ENCODE results near the gene CDH5.
"Not testable (repeated sequence)": the region's sequence is repeated elsewhere in the genome, so short reads cannot be mapped to it uniquely, and the experiment has no call there.

CDH5 gene

GRCh38 chr16:66366433-66367299 is at the start of gene CDH5:
TSS of gene CDH5 (plus strand) at chr16:66366691. CDS start at chr16:66379338, 12,647 bp downstream.
- TF ChIP-seq FOXP2 (optimal IDR thresholded peaks at IDR 0.05; ENCODE audit: control extremely low read depth, extremely low read length, insufficient read depth) (no peak), EZH2 (IDR thresholded peaks at IDR 0.05) (no peak), POLR2AphosphoS5 (IDR thresholded peaks at IDR 0.05; ENCODE audit: borderline replicate concordance, low read depth, low read length) (no peak)
- no peak for DNase-seq (ENCODE audit: low read depth, low spot score)
- H3K9ac ChIP-seq (ENCODE audit: insufficient read length), result no peak within 1 kb of the TSS
- no peaks in the 10 kb centered on the region for H3K9me3 ChIP-seq (ENCODE audit: low read depth, low read length)
- H3K27ac ChIP-seq, result no peak within 1 kb of the TSS
- H3K4me3 ChIP-seq, result no peak within 1 kb of the TSS
- no peaks in the 10 kb centered on the region for H3K36me3 ChIP-seq (ENCODE audit: insufficient read depth, low read length)

GRCh38 chr16:66318505-66318904 is 48.0 kb upstream of the CDH5 start:
- H3K36me3 ChIP-seq (ENCODE audit: insufficient read depth, low read length), result no peaks in the 10 kb centered on the region
- TF ChIP-seq POLR2AphosphoS5 (IDR thresholded peaks at IDR 0.05; ENCODE audit: borderline replicate concordance, low read depth, low read length), result no peak
- no peak for TF ChIP-seq EZH2 (IDR thresholded peaks at IDR 0.05)
- TF ChIP-seq FOXP2 (optimal IDR thresholded peaks at IDR 0.05; ENCODE audit: control extremely low read depth, extremely low read length, insufficient read depth), result no peak
- no peak overlapping the region for H3K4me3 ChIP-seq
- no peak overlapping the region for H3K9ac ChIP-seq (ENCODE audit: insufficient read length)
- H3K27ac ChIP-seq, result no peak overlapping the region
- DNase-seq (ENCODE audit: low read depth, low spot score), result no peak
- no peaks in the 10 kb centered on the region for H3K9me3 ChIP-seq (ENCODE audit: low read depth, low read length)

- Histone ChIP-seq H3K27ac (no peak overlapping the region), H3K4me3 (no peak overlapping the region), H3K9ac (ENCODE audit: insufficient read length) (no peak overlapping the region), H3K36me3 (ENCODE audit: insufficient read depth, low read length) (no peaks in the 10 kb centered on the region), H3K9me3 (ENCODE audit: low read depth, low read length) (no peaks in the 10 kb centered on the region)
- TF ChIP-seq POLR2AphosphoS5 (IDR thresholded peaks at IDR 0.05; ENCODE audit: borderline replicate concordance, low read depth, low read length) (no peak), EZH2 (IDR thresholded peaks at IDR 0.05) (no peak), FOXP2 (optimal IDR thresholded peaks at IDR 0.05; ENCODE audit: control extremely low read depth, extremely low read length, insufficient read depth) (no peak)
- no peak for DNase-seq (ENCODE audit: low read depth, low spot score)
These were observed 45.7 kb upstream of the CDH5 start for GRCh38 chr16:66320774-66321173.

- DNase-seq (ENCODE audit: low read depth, low spot score), result no peak
- Histone ChIP-seq H3K36me3 (ENCODE audit: insufficient read depth, low read length) (no peaks in the 10 kb centered on the region), H3K4me3 (no peak overlapping the region), H3K9me3 (ENCODE audit: low read depth, low read length) (no peaks in the 10 kb centered on the region), H3K27ac (no peak overlapping the region), H3K9ac (ENCODE audit: insufficient read length) (no peak overlapping the region)
- TF ChIP-seq FOXP2 (optimal IDR thresholded peaks at IDR 0.05; ENCODE audit: control extremely low read depth, extremely low read length, insufficient read depth), result no peak
- no peak for TF ChIP-seq EZH2 (IDR thresholded peaks at IDR 0.05)
- TF ChIP-seq POLR2AphosphoS5 (IDR thresholded peaks at IDR 0.05; ENCODE audit: borderline replicate concordance, low read depth, low read length), result no peak
These were observed 44.3 kb upstream of the CDH5 start for GRCh38 chr16:66322174-66322573.

- H3K27ac ChIP-seq, result no peak overlapping the region
- H3K4me3 ChIP-seq, result no peak overlapping the region
- H3K9ac ChIP-seq (ENCODE audit: insufficient read length), result no peak overlapping the region
- no peaks in the 10 kb centered on the region for H3K36me3 ChIP-seq (ENCODE audit: insufficient read depth, low read length)
- no peaks in the 10 kb centered on the region for H3K9me3 ChIP-seq (ENCODE audit: low read depth, low read length)
- no peak for DNase-seq (ENCODE audit: low read depth, low spot score)
- TF ChIP-seq FOXP2 (optimal IDR thresholded peaks at IDR 0.05; ENCODE audit: control extremely low read depth, extremely low read length, insufficient read depth), result no peak
- TF ChIP-seq EZH2 (IDR thresholded peaks at IDR 0.05), result no peak
- TF ChIP-seq POLR2AphosphoS5 (IDR thresholded peaks at IDR 0.05; ENCODE audit: borderline replicate concordance, low read depth, low read length), result no peak
These were observed 41.5 kb upstream of the CDH5 start for GRCh38 chr16:66324815-66325515.

GRCh38 chr16:66325717-66326376 is 40.6 kb upstream of the CDH5 start:
- Histone ChIP-seq H3K27ac (no peak overlapping the region), H3K4me3 (no peak overlapping the region), H3K36me3 (ENCODE audit: insufficient read depth, low read length) (no peaks in the 10 kb centered on the region), H3K9me3 (ENCODE audit: low read depth, low read length) (no peaks in the 10 kb centered on the region), H3K9ac (ENCODE audit: insufficient read length) (no peak overlapping the region)
- DNase-seq (ENCODE audit: low read depth, low spot score), result no peak
- TF ChIP-seq FOXP2 (optimal IDR thresholded peaks at IDR 0.05; ENCODE audit: control extremely low read depth, extremely low read length, insufficient read depth) (no peak), POLR2AphosphoS5 (IDR thresholded peaks at IDR 0.05; ENCODE audit: borderline replicate concordance, low read depth, low read length) (no peak), EZH2 (IDR thresholded peaks at IDR 0.05) (no peak)

- H3K27ac ChIP-seq, result no peak overlapping the region
- DNase-seq (ENCODE audit: low read depth, low spot score), result no peak
- TF ChIP-seq POLR2AphosphoS5 (IDR thresholded peaks at IDR 0.05; ENCODE audit: borderline replicate concordance, low read depth, low read length), result no peak
- TF ChIP-seq FOXP2 (optimal IDR thresholded peaks at IDR 0.05; ENCODE audit: control extremely low read depth, extremely low read length, insufficient read depth), result no peak
- no peak for TF ChIP-seq EZH2 (IDR thresholded peaks at IDR 0.05)
These were observed 39.4 kb upstream of the CDH5 start for GRCh38 chr16:66326991-66327513.

GRCh38 chr16:66328282-66328681 is 38.2 kb upstream of the CDH5 start:
- Histone ChIP-seq H3K9me3 (ENCODE audit: low read depth, low read length) (no peaks in the 10 kb centered on the region), H3K9ac (ENCODE audit: insufficient read length) (no peak overlapping the region), H3K4me3 (no peak overlapping the region), H3K36me3 (ENCODE audit: insufficient read depth, low read length) (no peaks in the 10 kb centered on the region), H3K27ac (no peak overlapping the region)
- DNase-seq (ENCODE audit: low read depth, low spot score), result no peak
- TF ChIP-seq POLR2AphosphoS5 (IDR thresholded peaks at IDR 0.05; ENCODE audit: borderline replicate concordance, low read depth, low read length), result no peak

More at GRCh38 chr16:66326991-66327513, 39.4 kb upstream of the CDH5 start:
- Histone ChIP-seq H3K4me3 (no peak overlapping the region), H3K36me3 (ENCODE audit: insufficient read depth, low read length) (no peaks in the 10 kb centered on the region), H3K9me3 (ENCODE audit: low read depth, low read length) (no peaks in the 10 kb centered on the region), H3K9ac (ENCODE audit: insufficient read length) (no peak overlapping the region)

GRCh38 chr16:66331464-66331863 is 35.0 kb upstream of the CDH5 start:
- DNase-seq (ENCODE audit: low read depth, low spot score); H3K36me3 ChIP-seq (ENCODE audit: insufficient read depth, low read length): not testable (repeated sequence)

More at GRCh38 chr16:66331464-66331863, 35.0 kb upstream of the CDH5 start:
- not testable (repeated sequence) for H3K4me3 ChIP-seq; H3K9me3 ChIP-seq (ENCODE audit: low read depth, low read length); H3K27ac ChIP-seq; H3K9ac ChIP-seq (ENCODE audit: insufficient read length)
